CD4-positive, alpha-beta T cell treated with Interleukin-15 for 4 hours (primary cell): ENCODE data around the gene MORN5.

Experiments
- DNase-seq: peaks from one replicate; pipeline ENCODE4 v3.0.0-alpha.2; 2020; ENCODE audit warnings: low spot score

The MORN5 gene

GRCh38 chr9:122143876-122144405, 15.8 kb upstream of the MORN5 start:
- no peak for DNase-seq

- no peak for DNase-seq
These were observed 14.7 kb upstream of the MORN5 start for GRCh38 chr9:122144836-122145591.

GRCh38 chr9:122145592-122145863, 14.2 kb upstream of the MORN5 start:
- DNase-seq, result no peak

GRCh38 chr9:122151267-122151828, 8.4 kb upstream of the MORN5 start:
- DNase-seq, result no peak

GRCh38 chr9:122155796-122156195, 3.9 kb upstream of the MORN5 start:
- no peak for DNase-seq

GRCh38 chr9:122158202-122158601, 1.5 kb upstream of the MORN5 start:
- DNase-seq, result peak; percentile 12

GRCh38 chr9:122159925-122160246, 178 bp downstream of the MORN5 start:
- no peak for DNase-seq

GRCh38 chr9:122162415-122162814, 2.7 kb downstream of the MORN5 start:
- no peak for DNase-seq

- DNase-seq, result no peak
These were observed 4.6 kb downstream of the MORN5 start for GRCh38 chr9:122164286-122164685.

- no peak for DNase-seq
These were observed 8.6 kb downstream of the MORN5 start for GRCh38 chr9:122168356-122168755.

GRCh38 chr9:122172131-122172530, 12.4 kb downstream of the MORN5 start:
- DNase-seq, result no peak

- no peak for DNase-seq
These were observed 14.0 kb downstream of the MORN5 start for GRCh38 chr9:122173670-122174069.

GRCh38 chr9:122176916-122177315, 17.2 kb downstream of the MORN5 start:
- DNase-seq, result no peak

- DNase-seq, result no peak
These were observed 19.5 kb downstream of the MORN5 start for GRCh38 chr9:122179054-122179689.

- DNase-seq, result no peak
These were observed 20.0 kb downstream of the MORN5 start for GRCh38 chr9:122179690-122180074.

GRCh38 chr9:122180633-122181032, 20.9 kb downstream of the MORN5 start:
- DNase-seq, result no peak

- no peak for DNase-seq
These were observed 23.8 kb downstream of the MORN5 start for GRCh38 chr9:122183501-122183900.

- no peak for DNase-seq
These were observed 24.8 kb downstream of the MORN5 start for GRCh38 chr9:122184551-122184950.

GRCh38 chr9:122186301-122186700, 26.6 kb downstream of the MORN5 start:
- DNase-seq, result no peak

- no peak for DNase-seq
These were observed 27.2 kb downstream of the MORN5 start for GRCh38 chr9:122186777-122187470.

GRCh38 chr9:122188369-122188768, 28.7 kb downstream of the MORN5 start:
- no peak for DNase-seq

- no peak for DNase-seq
These were observed 31.1 kb downstream of the MORN5 start for GRCh38 chr9:122190597-122191381.
